HCT116 (cell line): ENCODE measurements around the gene DGKE.

ENCODE experiments used
- ATF3 ChIP-seq: IDR thresholded peaks from 2 replicates; pipeline ENCODE4 v1.6.1; 2012
- CTCF ChIP-seq, 3 experiments: fragments of 200-600 bp in 1 of 3; sonication (generic) in 1 of 3; IDR thresholded peaks in 2 of 3; conservative IDR thresholded peaks in 1 of 3; 2 replicates each; pipeline ENCODE4 v1.5.1; 2012 to 2017; ENCODE audit warnings: low read depth in 2 of 3, low read length in 2 of 3, antibody characterized with exemption in 1 of 3, borderline replicate concordance in 1 of 3, control low read depth in 1 of 3, mild to moderate bottlenecking in 1 of 3, mixed read lengths in 1 of 3, mixed run types in 1 of 3, moderate library complexity in 1 of 3; ENCODE audit not compliant: insufficient read depth in 1 of 3
- EZH2 ChIP-seq: fragments of 200-600 bp; sonication (generic); IDR thresholded peaks from 2 replicates; pipeline ENCODE4 v1.6.1; 2017; ENCODE audit warnings: antibody characterized with exemption, mixed run types
- JUND ChIP-seq: IDR thresholded peaks from 2 replicates; pipeline ENCODE4 v1.6.1; 2012
- POLR2A ChIP-seq: IDR thresholded peaks from 2 replicates; pipeline ENCODE4 v1.7.0; 2011; ENCODE audit warnings: borderline replicate concordance; ENCODE audit not compliant: insufficient read depth, insufficient read length; ENCODE audit errors: extremely low read depth
- POLR2AphosphoS5 ChIP-seq: IDR thresholded peaks from 2 replicates; pipeline ENCODE4 v1.6.1; 2011; ENCODE audit warnings: mild to moderate bottlenecking, low read depth, low read length, moderate library complexity
- ZNF274 ChIP-seq: fragments of 200-500 bp; sonication (Bioruptor generic); IDR thresholded peaks from 2 replicates; pipeline ENCODE4 v1.6.1; 2014; ENCODE audit warnings: mild to moderate bottlenecking, low read depth, low read length, inconsistent platforms

- TF ChIP-seq ATF3 (no peak; the same call in 1 of the 2 replicates), CTCF (IDR thresholded peaks at IDR 0.05 in 2 of 3, conservative IDR thresholded peaks at IDR 0.05 in 1 of 3; ENCODE audit: borderline replicate concordance in 1 of 3, insufficient read depth in 1 of 3, low read depth in 2 of 3, low read length in 2 of 3) (no peak), POLR2A (no peak), POLR2AphosphoS5 (peak; percentile 65; the same call in 1 of the 2 replicates), ZNF274 (no peak), JUND (peak; percentile 92), EZH2 (no peak)
Measured at GRCh38 chr17:56786989-56787482, 46.9 kb upstream of the DGKE start.
